Activated naive CD8-positive, alpha-beta T cell (primary cell): Measurements from ENCODE around the gene CDHR1.
A peak's percentile ranks its signal among the peaks of the same experiment; 100 is the strongest.
"Not testable (repeated sequence)": the region's sequence is repeated elsewhere in the genome, so short reads cannot be mapped to it uniquely, and the experiment has no call there.

Experiments
- H3K27ac Mint-ChIP-seq: one replicate; pipeline ENCODE4 v1.8.0; 2021; ENCODE audit warnings: mixed read lengths
- H3K27me3 Mint-ChIP-seq: one replicate; pipeline ENCODE4 v1.8.0; 2021; ENCODE audit warnings: mixed read lengths
- H3K36me3 Mint-ChIP-seq: one replicate; pipeline ENCODE4 v1.8.0; 2021; ENCODE audit warnings: mixed read lengths
- H3K4me1 Mint-ChIP-seq: one replicate; pipeline ENCODE4 v1.8.0; 2021; ENCODE audit warnings: low read depth, mixed read lengths
- H3K4me3 Mint-ChIP-seq: one replicate; pipeline ENCODE4 v1.8.0; 2021; ENCODE audit warnings: mild to moderate bottlenecking, mixed read lengths
- H3K9me3 Mint-ChIP-seq: one replicate; pipeline ENCODE4 v1.8.0; 2021; ENCODE audit warnings: low read depth, mixed read lengths

Gene CDHR1

GRCh38 chr10:84167289-84167653, 27.1 kb upstream of the CDHR1 start:
- not testable (repeated sequence) for H3K27me3 Mint-ChIP-seq, H3K4me3 Mint-ChIP-seq, H3K36me3 Mint-ChIP-seq, H3K9me3 Mint-ChIP-seq, H3K27ac Mint-ChIP-seq, H3K4me1 Mint-ChIP-seq

GRCh38 chr10:84168382-84168781, 26.0 kb upstream of the CDHR1 start:
- H3K36me3 Mint-ChIP-seq, H3K4me1 Mint-ChIP-seq, H3K9me3 Mint-ChIP-seq, H3K4me3 Mint-ChIP-seq, H3K27me3 Mint-ChIP-seq, H3K27ac Mint-ChIP-seq: not testable (repeated sequence)

- H3K4me3 Mint-ChIP-seq, H3K27me3 Mint-ChIP-seq, H3K9me3 Mint-ChIP-seq, H3K27ac Mint-ChIP-seq, H3K4me1 Mint-ChIP-seq, H3K36me3 Mint-ChIP-seq: not testable (repeated sequence)
Observed at GRCh38 chr10:84171237-84171636, 23.1 kb upstream of the CDHR1 start.

GRCh38 chr10:84171700-84172466, 22.5 kb upstream of the CDHR1 start:
- H3K4me3 Mint-ChIP-seq, H3K27ac Mint-ChIP-seq: not testable (repeated sequence)

GRCh38 chr10:84172467-84173356, 21.6 kb upstream of the CDHR1 start:
- Mint-ChIP-seq H3K27me3 (no peaks in the 10 kb centered on the region), H3K36me3 (no peaks in the 10 kb centered on the region), H3K9me3 (no peaks in the 10 kb centered on the region), H3K4me1 (peaks cover 5% of the 10 kb centered on the region), H3K27ac (no peak overlapping the region), H3K4me3 (no peak overlapping the region)

More at GRCh38 chr10:84171700-84172466, 22.5 kb upstream of the CDHR1 start:
- not testable (repeated sequence) for H3K27me3 Mint-ChIP-seq, H3K4me1 Mint-ChIP-seq, H3K36me3 Mint-ChIP-seq, H3K9me3 Mint-ChIP-seq

- no peak within 1 kb of the TSS for H3K4me3 Mint-ChIP-seq
- H3K36me3 Mint-ChIP-seq: no peaks in the 10 kb centered on the region
- no peak within 1 kb of the TSS for H3K27ac Mint-ChIP-seq
- no peaks in the 10 kb centered on the region for H3K9me3 Mint-ChIP-seq
- H3K4me1 Mint-ChIP-seq: peaks cover 5% of the 10 kb centered on the region
- no peaks in the 10 kb centered on the region for H3K27me3 Mint-ChIP-seq
Observed at GRCh38 chr10:84173501-84173929, 20.8 kb upstream of the CDHR1 start, which contains the start of gene GPR15LG. GPR15LG (plus strand) TSS chr10:84173801; CDS start chr10:84173852, 51 bp downstream.

- Mint-ChIP-seq H3K9me3 (no peaks in the 10 kb centered on the region), H3K4me3 (no peak overlapping the region), H3K4me1 (peaks cover 5% of the 10 kb centered on the region), H3K27me3 (no peaks in the 10 kb centered on the region), H3K36me3 (no peaks in the 10 kb centered on the region), H3K27ac (no peak overlapping the region)
Observed at GRCh38 chr10:84175436-84175835, 18.9 kb upstream of the CDHR1 start.

- H3K36me3 Mint-ChIP-seq: no peaks in the 10 kb centered on the region
- H3K27ac Mint-ChIP-seq: peak overlapping the region; percentile 90
- H3K4me1 Mint-ChIP-seq: peaks cover 5% of the 10 kb centered on the region
- H3K4me3 Mint-ChIP-seq: no peak overlapping the region
- H3K9me3 Mint-ChIP-seq: no peaks in the 10 kb centered on the region
- no peaks in the 10 kb centered on the region for H3K27me3 Mint-ChIP-seq
Observed at GRCh38 chr10:84176351-84176750, 18.0 kb upstream of the CDHR1 start.

- Mint-ChIP-seq H3K27ac (peak overlapping the region; percentile 90), H3K27me3 (no peaks in the 10 kb centered on the region), H3K9me3 (no peaks in the 10 kb centered on the region), H3K36me3 (no peaks in the 10 kb centered on the region), H3K4me1 (peaks cover 5% of the 10 kb centered on the region), H3K4me3 (peak overlapping the region; percentile 18)
Observed at GRCh38 chr10:84176836-84177474, 17.4 kb upstream of the CDHR1 start.

- no peaks in the 10 kb centered on the region for H3K36me3 Mint-ChIP-seq
- H3K9me3 Mint-ChIP-seq: no peaks in the 10 kb centered on the region
- H3K4me3 Mint-ChIP-seq: no peak overlapping the region
Observed at GRCh38 chr10:84177541-84178141, 16.7 kb upstream of the CDHR1 start.

GRCh38 chr10:84178160-84178609, 16.2 kb upstream of the CDHR1 start:
- H3K36me3 Mint-ChIP-seq: no peaks in the 10 kb centered on the region
- no peak overlapping the region for H3K4me3 Mint-ChIP-seq

More at GRCh38 chr10:84177541-84178141, 16.7 kb upstream of the CDHR1 start:
- H3K4me1 Mint-ChIP-seq: peaks cover 5% of the 10 kb centered on the region
- H3K27ac Mint-ChIP-seq: no peak overlapping the region
- H3K27me3 Mint-ChIP-seq: no peaks in the 10 kb centered on the region

GRCh38 chr10:84179059-84179710, 15.2 kb upstream of the CDHR1 start:
- no peaks in the 10 kb centered on the region for H3K27me3 Mint-ChIP-seq
- no peaks in the 10 kb centered on the region for H3K9me3 Mint-ChIP-seq
- no peaks in the 10 kb centered on the region for H3K36me3 Mint-ChIP-seq

More at GRCh38 chr10:84178160-84178609, 16.2 kb upstream of the CDHR1 start:
- H3K9me3 Mint-ChIP-seq: no peaks in the 10 kb centered on the region
- no peaks in the 10 kb centered on the region for H3K27me3 Mint-ChIP-seq
- H3K27ac Mint-ChIP-seq: no peak overlapping the region
- H3K4me1 Mint-ChIP-seq: peaks cover 5% of the 10 kb centered on the region

GRCh38 chr10:84180386-84180785, 14.0 kb upstream of the CDHR1 start:
- not testable (repeated sequence) for H3K4me3 Mint-ChIP-seq, H3K4me1 Mint-ChIP-seq

More at GRCh38 chr10:84179059-84179710, 15.2 kb upstream of the CDHR1 start:
- no peak overlapping the region for H3K4me3 Mint-ChIP-seq
- H3K27ac Mint-ChIP-seq: no peak overlapping the region
- peaks cover 5% of the 10 kb centered on the region for H3K4me1 Mint-ChIP-seq

GRCh38 chr10:84181631-84182030, 12.7 kb upstream of the CDHR1 start:
- no peaks in the 10 kb centered on the region for H3K36me3 Mint-ChIP-seq
- no peaks in the 10 kb centered on the region for H3K27me3 Mint-ChIP-seq
- no peak overlapping the region for H3K4me3 Mint-ChIP-seq
- H3K27ac Mint-ChIP-seq: no peak overlapping the region
- H3K4me1 Mint-ChIP-seq: peaks cover 3% of the 10 kb centered on the region
- no peaks in the 10 kb centered on the region for H3K9me3 Mint-ChIP-seq

More at GRCh38 chr10:84180386-84180785, 14.0 kb upstream of the CDHR1 start:
- not testable (repeated sequence) for H3K27ac Mint-ChIP-seq, H3K36me3 Mint-ChIP-seq, H3K9me3 Mint-ChIP-seq, H3K27me3 Mint-ChIP-seq
